Activated T-helper 1 cell treated with anti-CD3 and anti-CD28 coated beads, Interleukin-2, amount 50 U/mL, for 16 hours (primary cell): ENCODE data around the gene UGT2B7.

Experiments
- DNase-seq, 2 donors: peaks; one replicate each; pipeline ENCODE4 v3.0.0-alpha.2; 2020; ENCODE audit warnings: low read depth in 1 of 2, low spot score in 1 of 2

The UGT2B7 gene

DNA sequence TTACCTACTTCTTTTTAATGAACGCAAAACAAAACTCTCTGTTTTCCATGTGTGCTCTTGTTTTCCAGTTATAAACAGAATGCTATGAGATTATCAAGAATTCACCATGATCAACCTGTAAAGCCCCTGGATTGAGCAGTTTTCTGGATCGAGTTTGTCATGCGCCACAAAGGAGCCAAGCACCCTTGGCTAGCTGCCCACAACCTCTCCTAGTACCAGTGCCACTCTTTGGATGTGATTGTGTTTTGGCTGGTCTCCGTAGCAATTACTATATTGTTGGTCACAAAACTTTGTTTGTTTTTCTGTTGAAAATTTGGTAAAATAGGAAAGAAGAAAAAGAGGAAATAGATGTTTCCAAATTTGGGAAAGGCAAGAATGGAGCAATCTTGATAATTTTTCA lies 51.1 kb downstream of the UGT2B7 start:
- DNase-seq = no peak

DNA sequence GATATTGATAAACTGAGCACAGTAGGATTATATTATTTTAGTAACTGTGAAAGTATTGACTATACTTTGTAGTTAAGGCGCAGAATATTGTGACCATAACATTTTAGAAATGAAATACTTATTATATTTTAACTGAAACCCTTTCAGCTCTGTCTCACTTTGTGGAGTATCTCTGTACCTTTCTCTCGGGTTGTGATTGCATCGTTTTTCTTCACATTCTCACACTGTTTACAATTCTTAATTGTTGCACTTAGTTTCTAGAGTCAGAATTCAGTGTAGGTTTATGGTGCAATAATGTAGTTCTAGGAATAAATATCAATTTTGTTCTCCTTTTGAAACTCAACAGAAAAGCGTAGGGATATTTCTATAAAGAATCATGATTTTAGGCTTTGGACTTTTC lies 57.7 kb downstream of the UGT2B7 start:
- DNase-seq = no peak

DNA sequence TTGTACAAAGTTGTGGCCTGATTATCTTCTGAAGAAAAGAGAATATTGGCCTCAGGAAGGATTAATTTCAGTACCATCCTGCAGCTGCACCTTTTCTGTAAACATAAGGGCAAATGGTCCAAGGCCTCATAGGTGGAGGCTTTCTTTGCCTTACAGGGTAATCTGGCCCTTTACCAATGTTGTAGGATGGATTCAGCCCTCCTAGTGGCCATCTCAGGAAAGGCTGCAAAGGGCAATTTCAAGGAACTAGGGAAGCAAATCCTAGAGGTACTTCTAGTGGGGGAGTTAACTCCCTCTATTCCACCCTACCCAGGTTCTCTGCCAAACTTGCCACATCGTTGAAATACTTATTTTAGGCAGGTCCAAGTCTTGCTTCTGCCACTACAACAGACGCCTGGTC lies 60.6 kb downstream of the UGT2B7 start:
- no peak for DNase-seq
